SK-N-SH (cell line): ENCODE measurements around the gene PTPN2. TPM values are rescaled to one million over a fixed set of nuclear protein-coding genes. Genes with fewer than 3 reads are reported as not detected.

Experiments used
- CTCF ChIA-PET: fragments of 300-600, 350-600 bp; formaldehyde crosslinking; extraction: SDS; loops from one replicate; lab custom pipeline; 2021; lab: Yijun Ruan, JAX
- POLR2A ChIA-PET: fragments of 350-600 bp; sonication (Branson Sonifier 250); formaldehyde crosslinking; extraction: SDS; loops from one replicate; lab custom pipeline; 2020; ENCODE audit warnings: antibody characterized with exemption, inconsistent platforms; lab: Yijun Ruan, JAX
- DNase-seq: peaks from one replicate; pipeline ENCODE4 v3.0.0; 2012
- H2AFZ ChIP-seq: fragments of 200-600 bp; sonication (generic); 2 replicates; pipeline ENCODE4 v1.8.1; 2016; ENCODE audit warnings: antibody characterized with exemption, mild to moderate bottlenecking, low read depth
- H3F3A ChIP-seq: fragments of 200-600 bp; sonication (generic); replicated peaks from 2 replicates; pipeline ENCODE3; 2016; ENCODE audit warnings: antibody characterized with exemption, mild to moderate bottlenecking; ENCODE audit not compliant: insufficient read depth
- H3K27ac ChIP-seq, 2 experiments: fragments of 200-500 bp in 1 of 2; fragments of 200-600 bp in 1 of 2; sonication (Bioruptor generic) in 1 of 2; sonication (generic), shearing (Covaris generic) in 1 of 2; 2 replicates each; pipeline versions ENCODE4 v1.5.1 to v1.6.1; 2014 to 2016; ENCODE audit warnings: low read depth in 2 of 2, inconsistent platforms in 1 of 2, low read length in 1 of 2, mild to moderate bottlenecking in 1 of 2, mixed read lengths in 1 of 2
- H3K27me3 ChIP-seq: fragments of 200-600 bp; sonication (generic), shearing (Covaris generic); 2 replicates; pipeline ENCODE4 v1.6.1; 2016; ENCODE audit warnings: mixed run types; ENCODE audit not compliant: insufficient read depth
- H3K36me3 ChIP-seq, 2 experiments: fragments of 200-500 bp in 1 of 2; fragments of 200-600 bp in 1 of 2; sonication (Bioruptor generic) in 1 of 2; sonication (generic) in 1 of 2; replicated peaks in 1 of 2; 2 replicates each; pipeline versions ENCODE3 to v1.5.1; 2014 to 2016; ENCODE audit warnings: low read length in 1 of 2, mild to moderate bottlenecking in 1 of 2; ENCODE audit not compliant: insufficient read depth in 2 of 2, control insufficient read depth in 1 of 2
- H3K4me1 ChIP-seq, 2 experiments: fragments of 200-500 bp in 1 of 2; fragments of 200-600 bp in 1 of 2; sonication (Bioruptor generic) in 1 of 2; sonication (generic), shearing (Covaris generic) in 1 of 2; 2 replicates each; pipeline versions ENCODE4 v1.5.1 to v1.6.1; 2014 to 2016; ENCODE audit warnings: low read depth in 1 of 2, low read length in 1 of 2, mixed run types in 1 of 2; ENCODE audit not compliant: insufficient read depth in 2 of 2, control insufficient read depth in 1 of 2
- H3K4me2 ChIP-seq: fragments of 200-600 bp; sonication (generic), shearing (Covaris generic); 2 replicates; pipeline ENCODE4 v1.6.1; 2017; ENCODE audit warnings: mixed run types
- H3K4me3 ChIP-seq, 2 experiments: fragments of 200-500 bp in 1 of 2; fragments of 200-600 bp in 1 of 2; sonication (Bioruptor generic) in 1 of 2; sonication (generic), shearing (Covaris generic) in 1 of 2; 2 replicates each; pipeline versions ENCODE4 v1.5.1 to v1.8.1; 2014 to 2016; ENCODE audit warnings: low read depth in 2 of 2, inconsistent platforms in 1 of 2, low read length in 1 of 2, mild to moderate bottlenecking in 1 of 2, mixed read lengths in 1 of 2, moderate library complexity in 1 of 2
- H3K79me2 ChIP-seq: fragments of 200-600 bp; sonication (generic); 2 replicates; pipeline ENCODE4 v1.8.1; 2017; ENCODE audit warnings: mild to moderate bottlenecking; ENCODE audit not compliant: insufficient read depth
- H3K9ac ChIP-seq: fragments of 200-600 bp; sonication (generic); 2 replicates; pipeline ENCODE4 v1.6.1; 2017; ENCODE audit warnings: mixed run types
- H3K9me2 ChIP-seq: fragments of 200-600 bp; sonication (generic); 2 replicates; pipeline ENCODE4 v1.6.1; 2017; ENCODE audit warnings: mixed run types
- H3K9me3 ChIP-seq: fragments of 200-600 bp; sonication (generic); 2 replicates; pipeline ENCODE4 v1.6.1; 2017; ENCODE audit warnings: mixed run types, mild to moderate bottlenecking, moderate library complexity
- H4K20me1 ChIP-seq: fragments of 200-600 bp; sonication (generic); 2 replicates; pipeline ENCODE4 v1.6.1; 2017; ENCODE audit warnings: mild to moderate bottlenecking, mixed run types; ENCODE audit not compliant: insufficient read depth
- FOXJ3 ChIP-seq: sonication (generic); formaldehyde crosslinking; IDR thresholded peaks from 2 replicates; pipeline ENCODE4 v1.5.1; 2020; ENCODE audit warnings: mild to moderate bottlenecking, missing genetic modification reagents
- FOXM1 ChIP-seq: IDR thresholded peaks from 2 replicates; pipeline ENCODE4 v1.4.0; 2012; ENCODE audit warnings: low read depth, mild to moderate bottlenecking
- GABPA ChIP-seq: IDR thresholded peaks from 2 replicates; pipeline ENCODE4 v1.4.0; 2012; ENCODE audit warnings: low read depth, mild to moderate bottlenecking
- JUND ChIP-seq: IDR thresholded peaks from 2 replicates; pipeline ENCODE4 v1.4.0; 2012
- MEF2A ChIP-seq: IDR thresholded peaks from 2 replicates; pipeline ENCODE4 v1.4.0; 2012; ENCODE audit warnings: low read depth, borderline replicate concordance
- MXI1 ChIP-seq: IDR thresholded peaks from 2 replicates; pipeline ENCODE4 v1.6.1; 2012; ENCODE audit warnings: mild to moderate bottlenecking, low read depth, low read length, improper control_type of control experiment
- POLR2AphosphoS5 ChIP-seq: IDR thresholded peaks from 2 replicates; pipeline ENCODE4 v1.6.1; 2012; ENCODE audit warnings: low read depth, low read length
- RCOR1 ChIP-seq: fragments of 150-350 bp; IDR thresholded peaks from 2 replicates; pipeline ENCODE4 v1.6.1; 2017; ENCODE audit warnings: antibody characterized with exemption, low read length
- SMC3 ChIP-seq: IDR thresholded peaks from 2 replicates; pipeline ENCODE4 v1.6.1; 2012; ENCODE audit warnings: low read depth, low read length, improper control_type of control experiment
- TCF12 ChIP-seq: IDR thresholded peaks from 2 replicates; pipeline ENCODE4 v1.4.0; 2012
- TEAD4 ChIP-seq: IDR thresholded peaks from 2 replicates; pipeline ENCODE4 v1.4.0; 2012; ENCODE audit warnings: mild to moderate bottlenecking, borderline replicate concordance; ENCODE audit not compliant: insufficient read depth
- YY1 ChIP-seq: IDR thresholded peaks from 2 replicates; pipeline ENCODE4 v1.4.0; 2012; ENCODE audit warnings: low read depth, mild to moderate bottlenecking
- WGBS: methylation state at CpG from one replicate; pipeline ENCODE4 v1.1.6; 2017; ENCODE audit warnings: low lambda C conversion rate; 5-methylcytosine and 5-hydroxymethylcytosine counted together
- polyA plus RNA-seq, 3 experiments: library from polyadenylated mRNA; depleted of rRNA; stranded (reverse); fragments of >200 nt; gene quantifications; 2 replicates each; pipeline ENCODE4 v1.2.3, GENCODE V29; 2012
- TF ChIP-seq, protein P1 (sequence below): IDR thresholded peaks from 2 replicates; pipeline ENCODE4 v1.6.1; 2012; ENCODE audit warnings: mild to moderate bottlenecking, low read depth, low read length, moderate library complexity
- TF ChIP-seq, protein P2 (sequence below): IDR thresholded peaks from 2 replicates; pipeline ENCODE4; 2012
- TF ChIP-seq, protein P3 (sequence below): fragments of 150-350 bp; IDR thresholded peaks from 2 replicates; pipeline ENCODE4 v1.6.1; 2016; ENCODE audit warnings: mild to moderate bottlenecking, low read depth, low read length
- TF ChIP-seq, protein P4 (sequence below): fragments of 150-350 bp; IDR thresholded peaks from 2 replicates; pipeline ENCODE4 v1.6.1; 2017; ENCODE audit warnings: antibody characterized with exemption, low read length, low read depth, borderline replicate concordance
- TF ChIP-seq, protein P5 (sequence below): IDR thresholded peaks from 2 replicates; pipeline ENCODE4 v1.4.0; 2012; ENCODE audit warnings: low read depth, borderline replicate concordance

PTPN2 gene
- polyA plus RNA-seq, 1 of the 3 experiments (the other 2 are of a cell fraction) = 11.2 TPM

DNA sequence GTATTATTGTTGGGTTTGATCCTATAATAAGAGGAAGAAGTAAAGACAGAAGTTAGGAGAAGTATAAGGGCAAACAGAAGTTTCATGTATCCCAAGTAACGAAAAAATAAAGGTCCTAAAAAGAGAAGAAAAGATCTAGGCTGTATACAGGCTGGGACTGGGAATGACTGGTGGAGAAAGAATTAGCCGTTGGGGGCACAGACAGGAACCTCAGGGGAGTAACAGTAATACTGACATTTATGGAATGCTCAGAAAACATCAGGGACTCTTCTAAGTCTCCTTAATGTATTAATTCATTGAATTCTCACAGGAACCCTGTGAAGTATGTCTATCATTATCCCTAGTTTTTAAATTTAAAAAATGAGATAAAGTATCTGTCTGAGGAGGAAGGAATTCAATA is 67.6 kb downstream of the PTPN2 start:
- POLR2A ChIA-PET = no interaction called here
- Histone ChIP-seq H3K9me3 (no peaks in the 10 kb centered on the region), H3K4me2 (no peak overlapping the region), H3K9ac (no peak overlapping the region), H3F3A (peaks cover 3% of the 10 kb centered on the region), H3K27me3 (no peaks in the 10 kb centered on the region), H4K20me1 (no peaks in the 10 kb centered on the region), H3K4me3 (no peak overlapping the region), H3K79me2 (no peaks in the 10 kb centered on the region), H2AFZ (no peak overlapping the region), H3K36me3 (peaks cover 18 to 28% of the 10 kb centered on the region in 2 experiments), H3K27ac (no peak overlapping the region), H3K4me1 (peaks cover 0 to 6% of the 10 kb centered on the region in 2 experiments; a peak in 1 of 4 replicates)
- WGBS = 95% methylated on average over 2 of the region's 2 CpGs
- DNase-seq = no peak
- TF ChIP-seq TCF12 (no peak), RCOR1 (no peak)
- TF ChIP-seq, all 33 proteins: peak for 0
- H3K9me2 ChIP-seq = no peaks in the 10 kb centered on the region
- CTCF ChIA-PET = interaction anchor here (1.2 kb wide), 1 partner anchor 118 kb away, joined by 3 read pairs; no protein-coding TSS in a partner anchor

DNA sequence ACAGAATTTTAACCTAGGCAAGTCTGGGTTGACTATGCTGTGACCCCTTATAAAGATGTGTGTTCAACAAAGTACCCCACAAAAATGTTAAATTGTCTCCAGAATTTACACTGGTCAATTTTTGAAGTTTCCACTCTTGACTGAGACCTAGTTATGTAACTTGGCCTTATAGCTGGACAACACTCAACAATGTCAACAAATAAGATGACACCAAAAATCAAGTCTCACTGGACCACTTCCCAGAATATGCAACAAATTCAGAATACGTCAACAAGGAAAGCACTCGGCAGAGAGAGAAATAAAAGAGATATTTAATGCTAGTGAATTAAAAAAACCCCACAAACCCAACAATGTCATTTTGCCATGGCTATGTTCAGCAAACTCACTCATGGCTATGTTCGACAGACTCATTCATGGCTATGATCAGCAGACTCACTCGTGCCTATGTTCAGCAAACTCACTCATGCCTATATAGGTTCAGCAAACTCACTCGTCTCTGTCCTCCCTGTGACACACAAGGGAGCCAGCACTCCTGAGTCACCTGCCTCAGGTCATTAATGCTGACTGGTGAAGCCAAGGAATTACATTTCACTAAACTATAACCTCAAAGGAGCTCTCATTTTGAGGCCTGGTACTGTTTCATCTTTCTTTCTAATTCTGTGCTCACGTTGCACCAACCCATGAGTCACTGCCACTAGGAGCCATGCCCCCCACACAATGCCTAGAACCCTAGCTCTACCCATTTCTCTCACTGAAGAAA is 72.7 kb downstream of the PTPN2 start:
- no peaks in the 10 kb centered on the region for H3K79me2 ChIP-seq
- WGBS = 92% methylated on average over 6 of the region's 6 CpGs
- DNase-seq = no peak
- TF ChIP-seq, protein P1, sequence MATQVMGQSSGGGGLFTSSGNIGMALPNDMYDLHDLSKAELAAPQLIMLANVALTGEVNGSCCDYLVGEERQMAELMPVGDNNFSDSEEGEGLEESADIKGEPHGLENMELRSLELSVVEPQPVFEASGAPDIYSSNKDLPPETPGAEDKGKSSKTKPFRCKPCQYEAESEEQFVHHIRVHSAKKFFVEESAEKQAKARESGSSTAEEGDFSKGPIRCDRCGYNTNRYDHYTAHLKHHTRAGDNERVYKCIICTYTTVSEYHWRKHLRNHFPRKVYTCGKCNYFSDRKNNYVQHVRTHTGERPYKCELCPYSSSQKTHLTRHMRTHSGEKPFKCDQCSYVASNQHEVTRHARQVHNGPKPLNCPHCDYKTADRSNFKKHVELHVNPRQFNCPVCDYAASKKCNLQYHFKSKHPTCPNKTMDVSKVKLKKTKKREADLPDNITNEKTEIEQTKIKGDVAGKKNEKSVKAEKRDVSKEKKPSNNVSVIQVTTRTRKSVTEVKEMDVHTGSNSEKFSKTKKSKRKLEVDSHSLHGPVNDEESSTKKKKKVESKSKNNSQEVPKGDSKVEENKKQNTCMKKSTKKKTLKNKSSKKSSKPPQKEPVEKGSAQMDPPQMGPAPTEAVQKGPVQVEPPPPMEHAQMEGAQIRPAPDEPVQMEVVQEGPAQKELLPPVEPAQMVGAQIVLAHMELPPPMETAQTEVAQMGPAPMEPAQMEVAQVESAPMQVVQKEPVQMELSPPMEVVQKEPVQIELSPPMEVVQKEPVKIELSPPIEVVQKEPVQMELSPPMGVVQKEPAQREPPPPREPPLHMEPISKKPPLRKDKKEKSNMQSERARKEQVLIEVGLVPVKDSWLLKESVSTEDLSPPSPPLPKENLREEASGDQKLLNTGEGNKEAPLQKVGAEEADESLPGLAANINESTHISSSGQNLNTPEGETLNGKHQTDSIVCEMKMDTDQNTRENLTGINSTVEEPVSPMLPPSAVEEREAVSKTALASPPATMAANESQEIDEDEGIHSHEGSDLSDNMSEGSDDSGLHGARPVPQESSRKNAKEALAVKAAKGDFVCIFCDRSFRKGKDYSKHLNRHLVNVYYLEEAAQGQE = no peak
- TF ChIP-seq, protein P2, sequence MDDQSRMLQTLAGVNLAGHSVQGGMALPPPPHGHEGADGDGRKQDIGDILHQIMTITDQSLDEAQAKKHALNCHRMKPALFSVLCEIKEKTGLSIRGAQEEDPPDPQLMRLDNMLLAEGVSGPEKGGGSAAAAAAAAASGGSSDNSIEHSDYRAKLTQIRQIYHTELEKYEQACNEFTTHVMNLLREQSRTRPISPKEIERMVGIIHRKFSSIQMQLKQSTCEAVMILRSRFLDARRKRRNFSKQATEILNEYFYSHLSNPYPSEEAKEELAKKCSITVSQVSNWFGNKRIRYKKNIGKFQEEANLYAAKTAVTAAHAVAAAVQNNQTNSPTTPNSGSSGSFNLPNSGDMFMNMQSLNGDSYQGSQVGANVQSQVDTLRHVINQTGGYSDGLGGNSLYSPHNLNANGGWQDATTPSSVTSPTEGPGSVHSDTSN = no peak
- TF ChIP-seq YY1 (no peak), MEF2A (no peak), JUND (no peak), TEAD4 (no peak), POLR2AphosphoS5 (no peak), FOXJ3 (CRISPR knock-in tag) (no peak), MXI1 (no peak), FOXM1 (no peak), SMC3 (no peak), RCOR1 (no peak), TCF12 (no peak), GABPA (no peak)
- TF ChIP-seq, protein P3, sequence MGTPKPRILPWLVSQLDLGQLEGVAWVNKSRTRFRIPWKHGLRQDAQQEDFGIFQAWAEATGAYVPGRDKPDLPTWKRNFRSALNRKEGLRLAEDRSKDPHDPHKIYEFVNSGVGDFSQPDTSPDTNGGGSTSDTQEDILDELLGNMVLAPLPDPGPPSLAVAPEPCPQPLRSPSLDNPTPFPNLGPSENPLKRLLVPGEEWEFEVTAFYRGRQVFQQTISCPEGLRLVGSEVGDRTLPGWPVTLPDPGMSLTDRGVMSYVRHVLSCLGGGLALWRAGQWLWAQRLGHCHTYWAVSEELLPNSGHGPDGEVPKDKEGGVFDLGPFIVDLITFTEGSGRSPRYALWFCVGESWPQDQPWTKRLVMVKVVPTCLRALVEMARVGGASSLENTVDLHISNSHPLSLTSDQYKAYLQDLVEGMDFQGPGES = no peak
- TF ChIP-seq, protein P4, sequence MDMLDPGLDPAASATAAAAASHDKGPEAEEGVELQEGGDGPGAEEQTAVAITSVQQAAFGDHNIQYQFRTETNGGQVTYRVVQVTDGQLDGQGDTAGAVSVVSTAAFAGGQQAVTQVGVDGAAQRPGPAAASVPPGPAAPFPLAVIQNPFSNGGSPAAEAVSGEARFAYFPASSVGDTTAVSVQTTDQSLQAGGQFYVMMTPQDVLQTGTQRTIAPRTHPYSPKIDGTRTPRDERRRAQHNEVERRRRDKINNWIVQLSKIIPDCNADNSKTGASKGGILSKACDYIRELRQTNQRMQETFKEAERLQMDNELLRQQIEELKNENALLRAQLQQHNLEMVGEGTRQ = no peak
- TF ChIP-seq, protein P5, sequence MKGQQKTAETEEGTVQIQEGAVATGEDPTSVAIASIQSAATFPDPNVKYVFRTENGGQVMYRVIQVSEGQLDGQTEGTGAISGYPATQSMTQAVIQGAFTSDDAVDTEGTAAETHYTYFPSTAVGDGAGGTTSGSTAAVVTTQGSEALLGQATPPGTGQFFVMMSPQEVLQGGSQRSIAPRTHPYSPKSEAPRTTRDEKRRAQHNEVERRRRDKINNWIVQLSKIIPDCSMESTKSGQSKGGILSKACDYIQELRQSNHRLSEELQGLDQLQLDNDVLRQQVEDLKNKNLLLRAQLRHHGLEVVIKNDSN = no peak

More for the DNA sequence above, 72.7 kb downstream of the PTPN2 start:
- Histone ChIP-seq H2AFZ (no peak overlapping the region), H3K9me3 (no peaks in the 10 kb centered on the region), H3K27ac (no peak overlapping the region), H3K4me3 (no peak overlapping the region), H3K9ac (no peak overlapping the region), H3K4me2 (no peak overlapping the region), H3K36me3 (peaks cover 16 to 19% of the 10 kb centered on the region in 2 experiments), H4K20me1 (no peaks in the 10 kb centered on the region), H3K4me1 (no peaks in the 10 kb centered on the region), H3K9me2 (no peaks in the 10 kb centered on the region), H3K27me3 (no peaks in the 10 kb centered on the region), H3F3A (no peaks in the 10 kb centered on the region)
- POLR2A ChIA-PET = no interaction called here
- CTCF ChIA-PET = interaction anchor here (0.6 to 1.1 kb wide), 2 partner anchors 8 to 15 kb away, joined by 3 read pairs; no protein-coding TSS in a partner anchor
